Mesothelial cell of epicardium (in vitro differentiated cells): ENCODE measurements around the gene DAB2IP. TPM values are rescaled to one million over a fixed set of nuclear protein-coding genes. Genes with fewer than 3 reads are reported as not detected.

Experiments used
- DNase-seq, 2 experiments: peaks; one replicate each; pipeline ENCODE4 v3.0.0; 2021; ENCODE audit warnings: low spot score in 2 of 2; ENCODE audit not compliant: unreplicated experiment in 2 of 2
- H3K27ac Mint-ChIP-seq: 2 replicates; pipeline ENCODE4 v1.8.0; 2021; ENCODE audit warnings: mixed read lengths
- H3K27me3 Mint-ChIP-seq: 2 replicates; pipeline ENCODE4 v1.8.0; 2021; ENCODE audit warnings: low read depth, mixed read lengths
- H3K36me3 Mint-ChIP-seq: 2 replicates; pipeline ENCODE4 v1.8.0; 2021; ENCODE audit warnings: mixed read lengths
- H3K4me1 Mint-ChIP-seq: 2 replicates; pipeline ENCODE4 v1.8.0; 2021; ENCODE audit warnings: mixed read lengths
- H3K4me3 Mint-ChIP-seq: 2 replicates; pipeline ENCODE4 v1.8.0; 2021; ENCODE audit warnings: mild to moderate bottlenecking, moderate library complexity, mixed read lengths
- H3K9me3 Mint-ChIP-seq: 2 replicates; pipeline ENCODE4 v1.8.0; 2021; ENCODE audit warnings: mixed read lengths
- total RNA-seq: library from RNA; stranded (reverse); gene quantifications from 3 replicates; pipeline ENCODE4 v1.2.1, GENCODE V29; 2021
- TF ChIP-seq, protein P1 (sequence below): fragments of 200-600 bp; sonication (generic); IDR thresholded peaks from one replicate; pipeline ENCODE4 v1.5.0; 2021; ENCODE audit warnings: antibody characterized with exemption; ENCODE audit not compliant: unreplicated experiment

The DAB2IP gene
- total RNA-seq, 1 donor from 2014 or later, result 75.7 TPM

DNA sequence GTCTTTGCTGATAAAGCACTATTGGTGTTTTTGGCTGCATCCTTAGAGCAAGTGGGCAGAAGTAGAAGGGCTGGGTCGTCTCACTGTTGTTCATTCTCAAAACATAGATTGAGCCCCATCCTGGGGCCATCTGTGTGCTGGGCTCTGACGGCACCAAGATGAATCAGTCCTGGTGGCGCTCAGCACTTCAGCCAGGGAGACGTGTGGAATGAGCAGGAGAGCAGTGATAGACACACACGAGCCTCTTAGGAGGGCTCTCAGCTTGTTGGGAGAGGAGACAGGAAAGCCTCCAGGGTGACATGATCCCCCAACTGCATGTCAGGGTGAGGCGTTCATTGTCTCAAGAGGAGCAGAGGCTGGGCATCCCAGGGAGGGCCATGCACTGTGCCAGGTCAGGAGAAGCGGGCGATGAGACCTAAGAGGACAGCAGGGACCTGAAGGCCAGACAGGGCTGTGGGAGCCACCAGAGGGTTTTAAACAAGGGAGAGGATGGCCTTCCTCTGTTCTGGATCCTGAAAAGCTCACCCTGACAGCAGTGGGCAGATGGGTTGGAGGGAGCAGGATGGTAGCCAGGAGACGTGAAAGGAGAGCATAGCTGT lies 115.8 kb downstream of the DAB2IP start:
- no peaks in the 10 kb centered on the region for H3K4me1 Mint-ChIP-seq
- no peak overlapping the region for H3K27ac Mint-ChIP-seq
- no peaks in the 10 kb centered on the region for H3K27me3 Mint-ChIP-seq
- TF ChIP-seq, protein P1, sequence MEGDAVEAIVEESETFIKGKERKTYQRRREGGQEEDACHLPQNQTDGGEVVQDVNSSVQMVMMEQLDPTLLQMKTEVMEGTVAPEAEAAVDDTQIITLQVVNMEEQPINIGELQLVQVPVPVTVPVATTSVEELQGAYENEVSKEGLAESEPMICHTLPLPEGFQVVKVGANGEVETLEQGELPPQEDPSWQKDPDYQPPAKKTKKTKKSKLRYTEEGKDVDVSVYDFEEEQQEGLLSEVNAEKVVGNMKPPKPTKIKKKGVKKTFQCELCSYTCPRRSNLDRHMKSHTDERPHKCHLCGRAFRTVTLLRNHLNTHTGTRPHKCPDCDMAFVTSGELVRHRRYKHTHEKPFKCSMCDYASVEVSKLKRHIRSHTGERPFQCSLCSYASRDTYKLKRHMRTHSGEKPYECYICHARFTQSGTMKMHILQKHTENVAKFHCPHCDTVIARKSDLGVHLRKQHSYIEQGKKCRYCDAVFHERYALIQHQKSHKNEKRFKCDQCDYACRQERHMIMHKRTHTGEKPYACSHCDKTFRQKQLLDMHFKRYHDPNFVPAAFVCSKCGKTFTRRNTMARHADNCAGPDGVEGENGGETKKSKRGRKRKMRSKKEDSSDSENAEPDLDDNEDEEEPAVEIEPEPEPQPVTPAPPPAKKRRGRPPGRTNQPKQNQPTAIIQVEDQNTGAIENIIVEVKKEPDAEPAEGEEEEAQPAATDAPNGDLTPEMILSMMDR, result no peak
- DNase-seq, result no peak
- peaks cover 15% of the 10 kb centered on the region for H3K36me3 Mint-ChIP-seq
- H3K9me3 Mint-ChIP-seq, result no peaks in the 10 kb centered on the region
- H3K4me3 Mint-ChIP-seq, result no peak overlapping the region

DNA sequence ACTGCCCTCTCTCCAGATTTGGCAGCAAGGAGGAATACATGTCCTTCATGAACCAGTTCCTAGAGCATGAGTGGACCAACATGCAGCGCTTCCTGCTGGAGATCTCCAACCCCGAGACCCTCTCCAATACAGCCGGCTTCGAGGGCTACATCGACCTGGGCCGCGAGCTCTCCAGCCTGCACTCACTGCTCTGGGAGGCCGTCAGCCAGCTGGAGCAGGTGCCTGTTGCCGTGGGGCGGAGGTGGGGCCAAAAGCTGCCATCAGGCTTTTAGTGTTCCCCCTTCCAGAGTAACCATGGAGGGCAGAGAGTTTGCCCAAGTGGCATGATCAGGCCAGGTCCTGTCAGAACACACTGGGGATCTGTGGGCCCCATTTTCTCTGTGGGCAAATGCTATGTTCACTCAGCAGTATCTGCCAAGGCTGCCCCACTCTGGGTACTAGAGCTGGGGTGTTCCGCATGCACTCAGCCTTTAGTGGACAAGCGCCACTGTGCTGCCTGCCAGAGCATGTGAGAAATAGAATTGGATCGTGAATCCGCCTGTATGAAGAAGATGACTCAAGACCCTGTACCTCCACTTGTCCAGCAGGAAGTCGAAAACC lies 117.1 kb downstream of the DAB2IP start:
- H3K9me3 Mint-ChIP-seq, result no peaks in the 10 kb centered on the region
- H3K4me1 Mint-ChIP-seq, result no peaks in the 10 kb centered on the region
- H3K27me3 Mint-ChIP-seq, result no peaks in the 10 kb centered on the region
- no peak overlapping the region for H3K4me3 Mint-ChIP-seq
- peaks cover 15% of the 10 kb centered on the region for H3K36me3 Mint-ChIP-seq
- no peak overlapping the region for H3K27ac Mint-ChIP-seq
- DNase-seq, result no peak
- TF ChIP-seq, protein P1, result no peak

DNA sequence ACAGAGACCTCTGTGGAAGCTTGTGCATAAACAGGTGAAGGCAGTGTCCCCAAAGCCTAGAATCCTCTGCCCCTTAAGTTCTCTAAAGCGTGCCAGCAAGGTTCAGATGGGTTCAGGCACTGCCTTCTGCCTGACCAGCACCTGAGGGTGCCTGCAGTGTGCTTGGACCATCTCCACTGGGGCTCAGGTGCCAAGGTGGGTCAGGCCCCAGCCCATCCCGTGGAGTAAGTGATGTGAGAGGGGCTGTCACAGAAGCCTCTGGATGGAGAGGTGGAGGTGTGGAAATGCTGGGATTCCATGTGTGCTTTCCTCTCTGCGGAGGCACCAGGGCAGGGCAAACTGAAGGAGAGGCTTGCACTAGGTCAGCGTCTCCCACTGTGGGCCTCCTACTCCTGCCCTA lies 118.5 kb downstream of the DAB2IP start:
- Mint-ChIP-seq H3K4me3 (no peak overlapping the region), H3K9me3 (no peaks in the 10 kb centered on the region), H3K27me3 (no peaks in the 10 kb centered on the region), H3K36me3 (peaks cover 16% of the 10 kb centered on the region), H3K27ac (no peak overlapping the region), H3K4me1 (no peaks in the 10 kb centered on the region)
- TF ChIP-seq, protein P1, result no peak
- no peak for DNase-seq

DNA sequence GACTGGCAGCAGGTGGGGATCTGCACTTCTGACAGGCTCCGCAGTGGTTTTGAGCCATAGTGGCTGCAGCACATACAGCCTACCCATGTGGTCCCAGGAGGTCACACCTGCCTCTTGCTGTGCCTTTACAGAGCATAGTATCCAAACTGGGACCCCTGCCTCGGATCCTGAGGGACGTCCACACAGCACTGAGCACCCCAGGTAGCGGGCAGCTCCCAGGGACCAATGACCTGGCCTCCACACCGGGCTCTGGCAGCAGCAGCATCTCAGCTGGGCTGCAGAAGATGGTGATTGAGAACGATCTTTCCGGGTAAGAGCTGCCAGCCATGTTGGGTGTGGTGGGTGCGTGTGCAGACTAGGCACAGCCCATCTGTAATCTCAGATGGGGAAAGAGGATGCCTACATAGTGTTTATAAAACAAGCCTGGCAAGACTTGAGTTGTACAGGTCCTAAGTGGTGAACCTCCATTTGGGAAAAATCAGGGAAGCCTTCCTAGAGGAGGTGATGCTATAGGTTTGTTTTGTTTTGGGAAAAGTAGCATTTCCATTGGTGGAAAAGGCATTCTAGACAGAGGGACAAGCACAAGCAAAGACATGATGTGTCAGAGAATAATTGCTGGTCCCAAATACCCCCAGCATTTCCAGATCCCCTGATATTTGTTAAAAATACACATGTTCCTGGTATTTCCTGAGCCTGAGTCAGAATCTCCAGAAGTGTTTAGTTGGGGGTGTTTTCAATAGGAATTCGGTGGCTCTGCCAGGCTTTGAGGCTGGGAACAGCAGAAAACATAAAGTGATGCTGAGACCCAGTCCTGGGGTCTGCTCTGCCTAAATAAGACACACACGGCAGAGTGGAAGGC lies 119.2 kb downstream of the DAB2IP start:
- peaks cover 23% of the 10 kb centered on the region for H3K36me3 Mint-ChIP-seq
- no peaks in the 10 kb centered on the region for H3K27me3 Mint-ChIP-seq
- no peak for DNase-seq
- H3K4me3 Mint-ChIP-seq, result no peak overlapping the region
- H3K27ac Mint-ChIP-seq, result no peak overlapping the region
- no peaks in the 10 kb centered on the region for H3K9me3 Mint-ChIP-seq
- no peaks in the 10 kb centered on the region for H3K4me1 Mint-ChIP-seq
- TF ChIP-seq, protein P1, result no peak

DNA sequence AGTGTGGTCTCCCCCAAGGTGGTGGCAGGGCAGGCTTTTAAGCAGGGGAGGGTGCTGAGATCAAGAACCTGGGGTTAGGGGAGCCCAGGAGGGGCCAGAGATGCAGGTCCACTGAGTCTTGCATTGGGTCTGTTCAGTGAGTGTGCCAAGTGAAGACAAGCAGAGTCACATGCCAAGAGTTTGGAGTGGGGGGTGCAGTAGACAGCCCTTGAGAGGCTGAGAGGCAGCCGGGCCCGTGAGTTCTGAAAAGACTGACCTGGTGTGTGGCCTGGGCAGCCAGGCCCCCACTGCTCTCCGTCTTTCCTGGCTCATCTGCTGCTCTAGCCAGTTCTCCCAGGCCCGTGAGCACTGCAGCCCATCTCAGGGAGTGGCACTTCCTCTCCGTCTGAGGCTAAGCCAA lies 120.0 kb downstream of the DAB2IP start:
- H3K27me3 Mint-ChIP-seq, result no peaks in the 10 kb centered on the region
- DNase-seq, result no peak
- H3K9me3 Mint-ChIP-seq, result no peaks in the 10 kb centered on the region
- H3K36me3 Mint-ChIP-seq, result peaks cover 31% of the 10 kb centered on the region
- H3K4me3 Mint-ChIP-seq, result no peak overlapping the region
- no peak overlapping the region for H3K27ac Mint-ChIP-seq
- TF ChIP-seq, protein P1, result no peak
- H3K4me1 Mint-ChIP-seq, result no peaks in the 10 kb centered on the region
